GM12874 (cell line): ENCODE results near the gene PCMTD2.

Experiments used
- TF ChIP-seq, protein P1 (sequence below): IDR thresholded peaks from 2 replicates; pipeline ENCODE4 v1.5.1; 2011; ENCODE audit warnings: low read depth, mild to moderate bottlenecking, control low read depth, low read length, moderate library complexity; ENCODE audit not compliant: insufficient read depth

Gene PCMTD2

DNA sequence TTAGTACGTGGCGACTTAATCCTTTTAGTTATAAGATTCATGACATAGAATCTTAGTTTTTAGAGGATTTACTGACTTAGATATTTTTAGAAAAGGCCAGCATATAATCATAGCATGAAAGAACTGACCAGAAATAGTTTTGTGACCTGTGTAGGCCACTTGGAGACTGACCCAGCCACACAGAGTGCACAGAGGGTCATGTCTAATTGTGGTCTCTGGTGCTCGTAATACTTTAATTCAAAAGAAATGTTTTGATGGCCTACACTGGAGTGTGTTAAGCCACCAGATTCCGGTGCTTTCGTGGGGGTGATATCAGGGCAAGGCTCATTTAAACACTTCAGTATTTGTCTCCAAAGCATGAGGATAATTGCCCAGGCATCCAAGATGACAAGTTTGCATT, 11.4 kb downstream of the PCMTD2 start:
- TF ChIP-seq, protein P1, sequence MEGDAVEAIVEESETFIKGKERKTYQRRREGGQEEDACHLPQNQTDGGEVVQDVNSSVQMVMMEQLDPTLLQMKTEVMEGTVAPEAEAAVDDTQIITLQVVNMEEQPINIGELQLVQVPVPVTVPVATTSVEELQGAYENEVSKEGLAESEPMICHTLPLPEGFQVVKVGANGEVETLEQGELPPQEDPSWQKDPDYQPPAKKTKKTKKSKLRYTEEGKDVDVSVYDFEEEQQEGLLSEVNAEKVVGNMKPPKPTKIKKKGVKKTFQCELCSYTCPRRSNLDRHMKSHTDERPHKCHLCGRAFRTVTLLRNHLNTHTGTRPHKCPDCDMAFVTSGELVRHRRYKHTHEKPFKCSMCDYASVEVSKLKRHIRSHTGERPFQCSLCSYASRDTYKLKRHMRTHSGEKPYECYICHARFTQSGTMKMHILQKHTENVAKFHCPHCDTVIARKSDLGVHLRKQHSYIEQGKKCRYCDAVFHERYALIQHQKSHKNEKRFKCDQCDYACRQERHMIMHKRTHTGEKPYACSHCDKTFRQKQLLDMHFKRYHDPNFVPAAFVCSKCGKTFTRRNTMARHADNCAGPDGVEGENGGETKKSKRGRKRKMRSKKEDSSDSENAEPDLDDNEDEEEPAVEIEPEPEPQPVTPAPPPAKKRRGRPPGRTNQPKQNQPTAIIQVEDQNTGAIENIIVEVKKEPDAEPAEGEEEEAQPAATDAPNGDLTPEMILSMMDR = no peak

DNA sequence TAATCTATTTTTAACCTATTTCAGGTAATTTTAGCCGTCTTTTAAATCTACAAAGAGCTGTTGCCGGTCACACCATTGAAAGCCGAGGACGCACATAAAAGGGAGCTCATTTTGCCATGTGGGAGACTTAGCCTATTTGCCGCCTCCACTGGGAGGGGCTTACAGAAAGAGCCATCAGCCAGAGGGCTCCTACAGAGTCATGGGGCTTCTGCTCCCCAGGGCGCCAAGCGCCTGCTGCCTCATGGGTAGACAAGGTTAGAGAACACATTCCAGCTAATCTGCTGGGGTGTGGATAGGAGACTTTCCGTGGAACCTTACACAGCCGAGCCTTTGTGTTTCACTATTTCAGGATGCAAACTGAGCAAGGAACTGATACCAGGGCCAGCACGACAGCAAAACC, 12.6 kb downstream of the PCMTD2 start:
- TF ChIP-seq, protein P1 = no peak

DNA sequence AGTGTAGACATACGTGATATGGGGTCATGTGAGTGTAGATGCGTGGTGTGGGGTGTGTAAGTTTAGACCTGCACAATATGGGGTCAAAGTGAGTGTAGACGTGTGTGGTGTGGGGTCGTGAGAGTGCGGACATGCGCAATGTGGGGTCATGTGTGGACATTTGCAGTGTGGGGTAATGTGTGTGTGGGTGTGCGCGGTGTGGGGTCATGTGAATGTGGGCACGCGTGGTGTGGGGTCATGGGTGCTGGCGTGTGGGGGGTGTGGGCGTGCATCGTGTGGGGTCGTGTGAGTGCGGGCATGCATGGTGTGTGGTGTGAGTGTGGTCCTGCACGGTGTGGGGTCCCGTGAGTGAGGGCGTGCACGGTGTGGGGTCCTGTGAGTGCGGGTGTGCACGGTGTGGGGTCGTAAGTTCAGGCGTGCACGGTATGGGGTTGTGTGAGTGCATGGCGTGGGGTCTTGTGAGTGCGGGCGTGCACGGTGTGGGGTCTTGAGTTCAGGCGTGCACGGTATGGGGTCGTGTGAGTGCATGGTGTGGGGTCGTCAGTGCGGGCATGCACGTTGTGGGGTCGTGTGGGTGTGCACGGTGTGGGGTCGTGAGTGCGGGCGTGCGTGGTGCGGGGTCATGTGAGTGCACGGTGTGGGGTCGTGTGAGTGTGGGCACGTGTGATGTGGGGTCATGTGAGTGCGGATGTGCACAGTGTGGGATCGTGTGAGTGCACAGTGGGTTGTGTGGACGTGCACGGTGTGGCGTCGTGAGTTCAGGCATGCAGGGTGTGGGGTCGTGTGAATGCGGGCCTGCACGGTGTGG, 14.3 kb downstream of the PCMTD2 start:
- TF ChIP-seq, protein P1 = no peak

DNA sequence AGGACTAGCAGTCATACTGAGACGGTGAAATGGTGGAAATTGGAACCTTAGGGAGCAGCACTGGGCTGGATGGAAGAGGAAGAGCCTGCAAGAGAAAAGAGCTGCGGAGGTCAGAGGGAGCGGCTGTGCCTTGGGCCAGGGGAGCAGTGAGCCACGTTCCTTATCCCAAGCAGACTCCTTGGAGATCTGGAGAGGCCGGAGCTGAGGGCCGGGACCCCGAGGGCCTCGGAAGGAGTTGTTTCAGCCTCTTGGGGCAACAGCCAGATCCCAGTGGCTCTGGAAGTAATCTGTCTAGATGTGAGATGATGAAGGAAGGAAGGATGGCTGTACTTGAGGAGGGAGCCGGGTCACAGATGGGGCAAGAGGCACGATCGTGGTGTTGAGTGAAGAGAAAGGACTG, 16.1 kb downstream of the PCMTD2 start:
- TF ChIP-seq, protein P1 = no peak

DNA sequence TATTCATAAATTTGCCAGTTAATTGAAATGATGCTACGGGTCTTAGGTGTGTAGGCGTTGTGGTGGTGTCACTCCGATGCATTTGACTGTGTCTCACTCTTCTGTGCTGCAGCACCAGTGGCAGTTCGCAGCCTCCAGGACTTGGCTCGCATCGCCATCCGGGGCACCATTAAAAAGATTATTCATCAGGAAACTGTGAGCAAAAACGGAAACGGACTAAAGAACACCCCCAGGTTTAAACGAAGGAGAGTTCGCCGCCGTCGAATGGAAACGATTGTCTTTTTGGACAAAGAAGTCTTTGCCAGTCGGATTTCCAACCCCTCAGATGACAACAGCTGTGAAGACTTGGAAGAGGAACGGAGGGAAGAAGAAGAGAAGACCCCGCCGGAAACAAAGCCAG, 17.6 kb downstream of the PCMTD2 start:
- TF ChIP-seq, protein P1 = no peak

DNA sequence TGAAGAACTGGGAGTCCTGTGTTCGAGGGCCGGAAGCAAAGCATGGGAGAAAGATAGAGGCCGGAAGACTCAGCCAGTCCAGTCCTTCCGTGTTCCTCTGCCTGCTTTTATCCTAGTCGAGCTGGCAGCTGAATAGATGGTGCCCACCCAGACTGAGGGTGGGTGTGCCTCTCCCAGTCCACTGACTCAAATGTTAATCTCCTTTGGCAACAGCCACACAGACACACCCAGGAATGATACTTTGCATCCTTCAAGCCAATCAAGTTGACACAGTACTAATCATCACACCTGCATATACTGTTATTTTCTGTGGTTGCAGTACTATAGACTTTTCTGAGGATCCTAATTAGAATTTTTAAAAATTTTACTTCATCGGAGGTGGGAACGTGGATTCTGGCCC, 21.3 kb downstream of the PCMTD2 start:
- TF ChIP-seq, protein P1 = no peak

DNA sequence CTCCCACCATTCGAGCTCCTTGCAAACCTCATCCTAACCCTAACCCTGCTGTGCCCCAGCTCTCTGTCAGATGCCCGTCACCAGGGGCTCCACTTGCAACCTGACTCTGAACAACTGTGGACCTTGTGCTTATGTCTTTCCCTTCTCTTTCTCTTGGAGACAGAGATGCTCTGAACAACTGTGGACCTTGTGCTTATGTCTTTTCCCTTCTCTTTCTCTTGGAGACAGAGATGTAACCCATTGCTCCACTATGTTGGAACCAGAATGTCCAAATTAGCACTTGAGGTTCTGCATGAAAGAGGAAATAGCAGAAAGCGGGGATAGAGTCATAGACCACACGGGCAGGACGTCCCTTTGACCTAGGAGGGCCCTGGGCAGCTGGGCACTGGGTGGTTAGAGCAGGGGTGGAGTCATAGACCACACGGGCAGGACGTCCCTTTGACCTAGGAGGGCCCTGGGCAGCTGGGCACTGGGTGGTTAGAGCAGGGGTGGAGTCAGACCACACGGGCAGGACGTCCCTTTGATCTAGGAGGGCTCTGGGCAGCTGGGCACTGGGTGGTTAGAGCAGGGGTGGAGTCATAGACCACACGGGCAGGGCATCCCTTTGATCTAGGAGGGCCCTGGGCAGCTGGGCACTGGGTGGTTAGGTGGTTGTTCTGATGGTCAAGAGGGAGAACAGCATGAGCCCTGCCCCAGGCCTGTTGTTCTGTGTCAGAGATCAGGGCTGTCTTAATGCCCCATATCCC, 22.2 kb downstream of the PCMTD2 start:
- TF ChIP-seq, protein P1 = no peak
